ENCODE measurements around the gene GBF1. TPM values are rescaled to one million over a fixed set of nuclear protein-coding genes. Genes with fewer than 3 reads are reported as not detected.

Gene GBF1
- total RNA-seq, 1 experiment from 2014 or later = 28.3 TPM

DNA sequence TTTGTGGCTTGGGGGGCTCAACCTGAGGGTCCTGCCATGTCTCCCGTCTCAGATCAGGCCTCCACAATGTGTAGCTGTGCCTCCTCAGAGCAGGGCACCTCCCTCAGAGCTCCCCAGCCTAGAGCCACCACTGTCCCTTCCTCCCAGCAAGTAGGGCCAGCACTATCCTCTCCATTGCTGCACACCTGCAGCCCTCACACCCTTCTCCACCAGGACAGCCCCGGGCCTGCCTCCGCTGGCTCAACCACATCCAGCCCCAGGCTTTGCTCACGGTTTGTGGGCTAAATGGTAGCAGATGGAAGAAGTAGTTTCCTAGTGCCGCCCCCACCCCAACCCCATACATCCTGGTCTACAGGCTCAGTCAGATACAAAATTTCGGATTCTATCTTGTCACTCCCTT is 160.3 kb downstream of the GBF1 start:
- Histone ChIP-seq H3K79me2 (ENCODE audit: low read depth) (no peaks in the 10 kb centered on the region), H3K27ac (no peak overlapping the region), H3F3A (ENCODE audit: insufficient read depth, low read depth) (peaks cover 4% of the 10 kb centered on the region; the same call in 1 of the 2 replicates), H2AFZ (no peak overlapping the region), H3K4me2 (no peak overlapping the region), H3K4me1 (replicated peaks; ENCODE audit: insufficient read depth) (peaks cover 13% of the 10 kb centered on the region), H3K9me2 (ENCODE audit: insufficient read depth) (no peaks in the 10 kb centered on the region), H3K4me3 (no peak overlapping the region), H3K9me3 (ENCODE audit: insufficient read depth, low read depth) (no peaks in the 10 kb centered on the region), H3K36me3 (ENCODE audit: low read depth) (no peaks in the 10 kb centered on the region), H4K20me1 (ENCODE audit: insufficient read depth) (no peaks in the 10 kb centered on the region), H3K27me3 (ENCODE audit: insufficient read depth, low read depth) (peaks cover 11% of the 10 kb centered on the region; the same call in 1 of the 2 replicates)
- TF ChIP-seq EZH2 (IDR thresholded peaks at IDR 0.05; ENCODE audit: low read depth) (no peak), CTCF (conservative IDR thresholded peaks at IDR 0.05) (no peak)
- ChIA-PET POLR2A (ENCODE audit: unreplicated experiment) (no interaction called here), CTCF (no interaction called here)
- DNase-seq = no peak
- BruUV-seq (replicated peaks) = no TSS peak
- intact Hi-C loops (cut with micrococcal nuclease; ENCODE audit: unreplicated experiment) = no loop called here

DNA sequence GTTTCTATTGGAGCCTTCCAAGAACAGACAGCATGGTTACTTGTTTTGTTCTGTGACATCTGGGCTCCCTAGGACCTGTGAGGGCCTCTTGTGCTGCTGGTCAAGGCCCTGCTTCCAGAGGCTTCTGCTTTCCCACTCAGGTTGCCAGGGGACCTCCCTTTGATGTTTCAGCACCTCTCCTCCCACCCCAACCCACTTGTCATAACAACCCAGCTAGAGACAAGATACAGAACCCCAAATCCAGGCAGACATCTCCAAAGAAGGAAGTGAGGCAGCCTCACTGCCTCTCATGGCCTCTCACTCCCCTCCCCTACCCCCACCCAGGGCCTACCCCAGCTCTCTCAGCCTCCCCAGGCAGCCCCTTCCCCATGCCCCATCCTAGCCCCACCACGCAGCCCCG is 161.5 kb downstream of the GBF1 start:
- intact Hi-C loops (cut with micrococcal nuclease; ENCODE audit: unreplicated experiment) = no loop called here
- no peaks in the 10 kb centered on the region for H3K79me2 ChIP-seq (ENCODE audit: low read depth)
- H3F3A ChIP-seq (ENCODE audit: insufficient read depth, low read depth) = no peaks in the 10 kb centered on the region; the same call in 1 of the 2 replicates
- no peak overlapping the region for H3K27ac ChIP-seq
- ChIA-PET POLR2A (ENCODE audit: unreplicated experiment) (no interaction called here), CTCF (interaction anchor here (0.6 kb wide), 1 partner anchor 19 kb away, joined by 3 read pairs; no protein-coding TSS in a partner anchor)
- H3K4me3 ChIP-seq = no peak overlapping the region
- no peaks in the 10 kb centered on the region for H3K9me2 ChIP-seq (ENCODE audit: insufficient read depth)
- no TSS peak for BruUV-seq (replicated peaks)
- no peak for DNase-seq
- no peak for TF ChIP-seq CTCF (conservative IDR thresholded peaks at IDR 0.05)
- TF ChIP-seq EZH2 (IDR thresholded peaks at IDR 0.05; ENCODE audit: low read depth) = no peak
- no peaks in the 10 kb centered on the region for H3K9me3 ChIP-seq (ENCODE audit: insufficient read depth, low read depth)
- no peak overlapping the region for H2AFZ ChIP-seq
- H3K4me2 ChIP-seq = no peak overlapping the region
- H3K4me1 ChIP-seq (replicated peaks; ENCODE audit: insufficient read depth) = peaks cover 7% of the 10 kb centered on the region; the same call in 1 of the 2 replicates
- no peaks in the 10 kb centered on the region for H3K36me3 ChIP-seq (ENCODE audit: low read depth)
- H3K27me3 ChIP-seq (ENCODE audit: insufficient read depth, low read depth) = peaks cover 18% of the 10 kb centered on the region; the same call in 1 of the 2 replicates
- no peaks in the 10 kb centered on the region for H4K20me1 ChIP-seq (ENCODE audit: insufficient read depth)

DNA sequence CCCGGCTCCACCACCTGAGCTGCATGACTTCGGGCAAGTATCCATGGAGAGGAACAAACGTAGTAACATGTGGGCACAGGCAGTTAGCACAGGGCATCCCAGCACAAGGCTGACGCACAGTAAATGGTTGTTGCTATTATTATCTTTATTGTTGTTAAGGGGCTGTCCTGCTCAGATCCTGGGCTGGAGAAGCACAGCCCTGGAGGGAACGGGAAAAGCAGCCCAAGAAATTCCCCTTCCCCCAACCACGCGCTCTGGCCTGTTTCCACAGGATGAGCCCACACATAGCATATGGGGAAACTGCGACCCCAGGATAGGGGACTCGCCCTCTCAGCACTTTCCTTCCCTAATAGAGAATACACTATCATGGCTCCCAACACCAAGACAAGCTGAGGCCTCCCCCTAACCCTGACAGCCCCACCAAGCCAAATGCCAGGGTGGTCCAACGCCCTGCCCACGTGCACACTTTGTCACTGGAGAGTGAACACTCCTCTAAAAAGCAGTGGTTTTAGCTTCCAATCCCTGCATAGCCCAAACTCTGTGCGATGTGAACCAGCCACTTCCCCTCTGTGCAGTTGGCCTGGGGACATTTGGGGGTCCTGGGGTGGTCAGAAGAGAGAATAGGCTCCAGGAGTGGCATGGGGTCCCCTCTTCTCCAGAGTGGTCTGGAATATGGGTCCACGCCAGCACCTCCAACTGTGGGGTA is 162.2 kb downstream of the GBF1 start:
- H3K27me3 ChIP-seq (ENCODE audit: insufficient read depth, low read depth) = peaks cover 25% of the 10 kb centered on the region
- H3K79me2 ChIP-seq (ENCODE audit: low read depth) = no peaks in the 10 kb centered on the region
- no peaks in the 10 kb centered on the region for H3K9me3 ChIP-seq (ENCODE audit: insufficient read depth, low read depth)
- no peaks in the 10 kb centered on the region for H3K36me3 ChIP-seq (ENCODE audit: low read depth)
- no peak overlapping the region for H3K4me3 ChIP-seq
- H3K27ac ChIP-seq = no peak overlapping the region
- no peaks in the 10 kb centered on the region for H3K4me1 ChIP-seq (replicated peaks; ENCODE audit: insufficient read depth)
- ChIA-PET POLR2A (ENCODE audit: unreplicated experiment) (no interaction called here), CTCF (interaction anchor here (0.6 kb wide), 1 partner anchor 20 kb away, joined by 3 read pairs; no protein-coding TSS in a partner anchor)
- BruUV-seq (replicated peaks) = no TSS peak
- TF ChIP-seq EZH2 (IDR thresholded peaks at IDR 0.05; ENCODE audit: low read depth) (no peak), CTCF (conservative IDR thresholded peaks at IDR 0.05) (no peak)
- no peak overlapping the region for H2AFZ ChIP-seq
- H3K9me2 ChIP-seq (ENCODE audit: insufficient read depth) = no peaks in the 10 kb centered on the region
- DNase-seq = no peak
- intact Hi-C loops (cut with micrococcal nuclease; ENCODE audit: unreplicated experiment) = no loop called here
- no peaks in the 10 kb centered on the region for H4K20me1 ChIP-seq (ENCODE audit: insufficient read depth)
- H3F3A ChIP-seq (ENCODE audit: insufficient read depth, low read depth) = no peaks in the 10 kb centered on the region
- H3K4me2 ChIP-seq = no peak overlapping the region
